ENCODE data around the gene FBXO33.
"Not testable (repeated sequence)": the region's sequence is repeated elsewhere in the genome, so short reads cannot be mapped to it uniquely, and the experiment has no call there.

The FBXO33 gene

DNA sequence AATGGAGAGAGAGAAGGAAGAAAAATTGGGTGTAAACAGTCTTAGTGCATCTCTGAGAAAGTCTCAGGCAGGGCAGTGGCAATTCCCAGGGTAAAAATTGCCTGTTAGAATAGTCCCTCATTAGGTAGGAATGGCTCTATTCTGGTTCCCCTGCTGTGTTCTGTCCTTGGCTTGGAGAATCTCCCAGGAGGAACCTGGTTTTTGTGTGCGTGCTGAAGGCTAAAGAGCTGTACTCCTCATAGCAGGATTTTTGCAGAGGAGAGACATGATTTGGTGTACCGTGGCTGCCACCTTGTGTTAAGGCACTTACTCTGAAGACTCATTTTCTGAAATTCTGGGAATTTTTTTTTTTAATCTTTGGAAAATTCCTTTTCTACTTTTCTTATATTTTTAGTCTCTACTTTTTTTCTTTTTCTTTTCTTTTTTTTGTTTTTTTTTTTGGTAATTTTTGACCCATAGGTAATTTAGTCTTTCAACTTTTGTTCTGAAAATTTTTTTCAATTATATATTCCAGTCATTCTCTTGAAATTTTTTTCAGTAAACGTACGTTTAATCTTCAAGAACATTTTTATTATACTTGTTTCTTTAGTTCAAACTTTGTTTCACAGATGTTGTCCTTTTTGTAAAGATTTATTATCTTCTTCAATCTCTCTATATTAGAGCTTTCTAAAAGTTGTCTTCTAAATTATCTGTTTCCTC, 63.8 kb downstream of the FBXO33 start:
- DNase-seq, result no peak

GRCh38 chr14:39367387-39367751, 64.9 kb downstream of the FBXO33 start:
- DNase-seq, result no peak

GRCh38 chr14:39366460-39367386, 65.5 kb downstream of the FBXO33 start:
- no peak for DNase-seq

GRCh38 chr14:39365354-39365753, 66.9 kb downstream of the FBXO33 start:
- DNase-seq, result no peak

DNA sequence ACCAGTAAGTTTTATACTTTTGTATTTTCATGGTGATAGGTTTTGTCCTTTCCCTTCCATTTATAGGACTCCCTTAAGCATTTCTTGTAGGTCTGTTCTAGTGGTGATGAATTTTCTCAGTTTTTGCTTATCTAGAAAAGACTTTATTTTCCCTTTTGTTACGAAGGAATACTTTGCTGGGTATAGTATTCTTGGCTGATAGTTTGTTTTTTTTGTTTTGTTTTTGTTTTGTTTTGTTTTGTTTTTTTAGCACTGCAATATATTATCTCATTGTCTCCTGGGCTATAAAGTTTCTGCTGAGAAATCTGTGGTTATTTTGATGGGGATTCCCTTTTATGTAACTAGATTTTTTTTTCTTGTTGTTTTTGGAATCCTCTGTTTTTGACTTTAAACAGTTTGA, 67.7 kb downstream of the FBXO33 start:
- DNase-seq, result no peak

DNA sequence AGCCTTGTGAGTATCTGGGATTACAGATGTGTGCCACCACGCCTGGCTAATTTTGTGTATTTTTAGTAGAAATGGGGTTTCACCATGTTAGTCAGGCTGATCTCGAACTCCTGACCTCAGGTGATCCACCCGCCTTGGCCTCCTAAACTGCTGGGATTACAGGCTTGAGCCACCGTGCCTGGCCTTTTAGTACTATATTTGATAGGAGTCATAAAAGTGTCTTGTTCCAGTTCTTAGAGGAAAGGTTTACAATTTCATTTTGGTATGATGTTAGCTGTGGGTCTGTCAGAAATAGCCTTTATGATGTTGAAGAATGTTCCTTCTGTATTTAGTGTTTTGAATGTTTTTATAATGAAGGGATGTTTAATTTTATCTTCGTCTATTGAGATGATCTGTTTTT, 70.7 kb downstream of the FBXO33 start:
- DNase-seq, result not testable (repeated sequence)

DNA sequence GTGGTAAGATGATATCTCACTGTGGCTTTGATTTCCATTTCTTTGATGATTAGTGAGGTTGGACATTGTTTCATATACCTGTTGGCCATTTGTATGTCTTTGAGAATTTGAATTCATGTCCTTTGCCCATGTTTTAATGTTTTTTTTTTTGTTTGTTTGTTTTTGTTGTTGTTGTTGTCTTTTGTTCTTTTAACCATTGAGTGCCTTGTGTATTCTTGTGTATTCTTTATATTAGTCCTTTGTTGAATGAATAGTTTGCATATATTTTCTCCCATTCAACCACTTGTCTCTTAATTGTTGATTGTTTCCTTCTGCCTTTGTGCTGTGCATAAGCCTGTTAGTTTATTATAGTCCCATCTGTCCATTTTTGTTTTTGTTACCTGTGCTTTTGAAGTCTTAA, 71.9 kb downstream of the FBXO33 start:
- DNase-seq, result no peak

DNA sequence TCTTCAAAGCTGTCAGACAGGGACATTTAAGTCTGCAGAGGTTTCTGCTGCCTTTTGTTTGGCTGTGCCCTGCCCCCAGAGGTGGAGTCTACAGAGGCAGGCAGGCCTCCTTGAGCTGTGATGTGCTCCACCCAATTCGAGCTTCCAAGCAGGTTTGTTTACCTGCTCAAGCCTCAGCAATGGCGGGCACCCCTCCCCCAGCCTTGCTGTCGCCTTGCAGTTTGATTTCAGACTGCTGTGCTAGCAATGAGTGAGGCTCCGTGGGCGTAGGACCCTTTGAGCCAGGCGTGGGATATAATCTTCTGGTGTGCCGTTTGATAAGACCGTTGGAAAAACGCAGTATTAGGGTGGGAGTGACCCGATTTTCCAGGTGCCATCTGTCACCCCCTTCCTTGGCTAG, 73.2 kb downstream of the FBXO33 start:
- DNase-seq, result not testable (repeated sequence)

GRCh38 chr14:39351708-39352107, 80.5 kb downstream of the FBXO33 start:
- no peak for DNase-seq

GRCh38 chr14:39350866-39351265, 81.4 kb downstream of the FBXO33 start:
- DNase-seq, result no peak
